Activated CD4-positive, alpha-beta memory T cell treated with anti-CD3 and anti-CD28 coated beads for 36 hours (primary cell): Measurements from ENCODE around the gene TEPSIN. TPM values are rescaled to one million over a fixed set of nuclear protein-coding genes. Genes with fewer than 3 reads are reported as not detected.

Source experiments
- CTCF ChIA-PET: fragments of 350-600 bp; sonication (Branson Sonifier 250); formaldehyde crosslinking; loops from one replicate; lab custom pipeline; 2021; ENCODE audit warnings: antibody characterized with exemption, inconsistent platforms; lab: Charles Lee
- POLR2A ChIA-PET: fragments of 350-600 bp; sonication (Branson Sonifier 250); formaldehyde crosslinking; loops from one replicate; lab custom pipeline; 2021; ENCODE audit warnings: antibody characterized with exemption; lab: Charles Lee
- DNase-seq: peaks from one replicate; pipeline ENCODE4 v3.0.0-alpha.2; 2020
- H3K27ac Mint-ChIP-seq: one replicate; pipeline ENCODE4 v1.8.0; 2021; ENCODE audit warnings: mixed read lengths
- H3K27me3 Mint-ChIP-seq: one replicate; pipeline ENCODE4 v1.8.0; 2021; ENCODE audit warnings: mixed read lengths
- H3K36me3 Mint-ChIP-seq: one replicate; pipeline ENCODE4 v1.8.0; 2021; ENCODE audit warnings: mixed read lengths
- H3K4me1 Mint-ChIP-seq: one replicate; pipeline ENCODE4 v1.8.0; 2021; ENCODE audit warnings: low read depth, mixed read lengths
- H3K4me3 Mint-ChIP-seq: one replicate; pipeline ENCODE4 v1.8.0; 2021; ENCODE audit warnings: mild to moderate bottlenecking, mixed read lengths
- H3K9me3 Mint-ChIP-seq: one replicate; pipeline ENCODE4 v1.8.0; 2021; ENCODE audit warnings: mixed read lengths
- intact Hi-C: fragments of 100-400 bp; cut with micrococcal nuclease; formaldehyde crosslinking; loops from one replicate; pipeline ENCODE4 v1.15.1; 2023
- total RNA-seq, 2 experiments: library from RNA; stranded (reverse); gene quantifications; one replicate each; pipeline ENCODE4 v1.2.3, GENCODE V29; 2021

TEPSIN gene
- total RNA-seq, 2 experiments from 2014 or later, result 20.0 to 24.6 TPM

GRCh38 chr17:81263371-81264181 lies 24.7 kb upstream of the TEPSIN start:
- Mint-ChIP-seq H3K36me3 (peaks cover 17% of the 10 kb centered on the region), H3K4me1 (peaks cover 3% of the 10 kb centered on the region), H3K9me3 (no peaks in the 10 kb centered on the region), H3K27me3 (no peaks in the 10 kb centered on the region), H3K27ac (no peak overlapping the region), H3K4me3 (no peak overlapping the region)
- CTCF ChIA-PET, result no interaction called here
- POLR2A ChIA-PET, result no interaction called here
- DNase-seq, result no peak
- intact Hi-C loops, result no loop called here

GRCh38 chr17:81261582-81262336 lies 22.9 kb upstream of the TEPSIN start:
- POLR2A ChIA-PET, result no interaction called here
- Mint-ChIP-seq H3K27me3 (no peaks in the 10 kb centered on the region), H3K27ac (no peak overlapping the region), H3K4me1 (no peaks in the 10 kb centered on the region), H3K36me3 (peaks cover 16% of the 10 kb centered on the region), H3K4me3 (no peak overlapping the region), H3K9me3 (no peaks in the 10 kb centered on the region)
- intact Hi-C loops, result no loop called here
- CTCF ChIA-PET, result interaction anchor here (1.0 to 1.8 kb wide), 2 partner anchors 30 to 223 kb away, joined by 3 to 4 read pairs; no protein-coding TSS in a partner anchor
- DNase-seq, result no peak

- Mint-ChIP-seq H3K9me3 (no peaks in the 10 kb centered on the region), H3K4me3 (no peak overlapping the region), H3K4me1 (no peaks in the 10 kb centered on the region), H3K36me3 (peaks cover 16% of the 10 kb centered on the region), H3K27me3 (no peaks in the 10 kb centered on the region), H3K27ac (no peak overlapping the region)
- ChIA-PET POLR2A (no interaction called here), CTCF (interaction anchor here (1.8 kb wide), 1 partner anchor 31 kb away, joined by 4 read pairs; no protein-coding TSS in a partner anchor)
- no peak for DNase-seq
- intact Hi-C loops, result no loop called here
These were observed 22.2 kb upstream of the TEPSIN start for GRCh38 chr17:81261096-81261495.

GRCh38 chr17:81260641-81261040 lies 21.8 kb upstream of the TEPSIN start:
- Mint-ChIP-seq H3K27me3 (no peaks in the 10 kb centered on the region), H3K4me3 (no peak overlapping the region), H3K9me3 (no peaks in the 10 kb centered on the region), H3K27ac (no peak overlapping the region), H3K36me3 (peaks cover 11% of the 10 kb centered on the region), H3K4me1 (no peaks in the 10 kb centered on the region)
- intact Hi-C loops, result no loop called here
- DNase-seq, result no peak
- POLR2A ChIA-PET, result no interaction called here
- CTCF ChIA-PET, result interaction anchor here (1.8 kb wide), 1 partner anchor 31 kb away, joined by 4 read pairs; no protein-coding TSS in a partner anchor

GRCh38 chr17:81260171-81260570 lies 21.3 kb upstream of the TEPSIN start:
- Mint-ChIP-seq H3K4me3 (no peak overlapping the region), H3K27me3 (no peaks in the 10 kb centered on the region), H3K27ac (no peak overlapping the region), H3K4me1 (no peaks in the 10 kb centered on the region), H3K36me3 (peaks cover 8% of the 10 kb centered on the region), H3K9me3 (no peaks in the 10 kb centered on the region)
- ChIA-PET CTCF (interaction anchor here (1.8 kb wide), 1 partner anchor 32 kb away, joined by 4 read pairs; no protein-coding TSS in a partner anchor), POLR2A (no interaction called here)
- intact Hi-C loops, result no loop called here
- no peak for DNase-seq

GRCh38 chr17:81259058-81259605 lies 20.3 kb upstream of the TEPSIN start:
- CTCF ChIA-PET, result interaction anchor here (1.5 kb wide), 1 partner anchor 225 kb away, joined by 5 read pairs; no protein-coding TSS in a partner anchor
- POLR2A ChIA-PET, result no interaction called here

GRCh38 chr17:81258292-81258691 lies 19.4 kb upstream of the TEPSIN start:
- no peak for DNase-seq
- ChIA-PET CTCF (interaction anchor here (1.5 kb wide), 1 partner anchor 226 kb away, joined by 5 read pairs; no protein-coding TSS in a partner anchor), POLR2A (no interaction called here)
- no peak overlapping the region for H3K27ac Mint-ChIP-seq
- H3K4me1 Mint-ChIP-seq, result peaks cover 3% of the 10 kb centered on the region
- intact Hi-C loops, result no loop called here
- H3K36me3 Mint-ChIP-seq, result peaks cover 8% of the 10 kb centered on the region
- no peak overlapping the region for H3K4me3 Mint-ChIP-seq
- no peaks in the 10 kb centered on the region for H3K27me3 Mint-ChIP-seq
- no peaks in the 10 kb centered on the region for H3K9me3 Mint-ChIP-seq

More at GRCh38 chr17:81259058-81259605, 20.3 kb upstream of the TEPSIN start:
- intact Hi-C loops, result no loop called here
- no peak overlapping the region for H3K4me3 Mint-ChIP-seq
- H3K36me3 Mint-ChIP-seq, result peaks cover 8% of the 10 kb centered on the region
- H3K9me3 Mint-ChIP-seq, result no peaks in the 10 kb centered on the region
- no peaks in the 10 kb centered on the region for H3K4me1 Mint-ChIP-seq
- no peaks in the 10 kb centered on the region for H3K27me3 Mint-ChIP-seq
- H3K27ac Mint-ChIP-seq, result no peak overlapping the region
- DNase-seq, result no peak

- Mint-ChIP-seq H3K4me1 (peaks cover 3% of the 10 kb centered on the region), H3K27ac (no peak overlapping the region), H3K27me3 (no peaks in the 10 kb centered on the region), H3K9me3 (no peaks in the 10 kb centered on the region), H3K4me3 (no peak overlapping the region), H3K36me3 (peaks cover 10% of the 10 kb centered on the region)
- DNase-seq, result no peak
- ChIA-PET POLR2A (no interaction called here), CTCF (interaction anchor here (1.2 kb wide), 1 partner anchor 217 kb away, joined by 3 read pairs; no protein-coding TSS in a partner anchor)
- intact Hi-C loops, result no loop called here
These were observed 18.7 kb upstream of the TEPSIN start for GRCh38 chr17:81257533-81257932.

- CTCF ChIA-PET, result interaction anchor here (1.2 kb wide), 1 partner anchor 217 kb away, joined by 3 read pairs; no protein-coding TSS in a partner anchor
- Mint-ChIP-seq H3K36me3 (peaks cover 10% of the 10 kb centered on the region), H3K27me3 (no peaks in the 10 kb centered on the region), H3K4me1 (peaks cover 3% of the 10 kb centered on the region), H3K9me3 (no peaks in the 10 kb centered on the region), H3K4me3 (no peak overlapping the region), H3K27ac (no peak overlapping the region)
- intact Hi-C loops, result no loop called here
- POLR2A ChIA-PET, result no interaction called here
- DNase-seq, result no peak
These were observed 17.8 kb upstream of the TEPSIN start for GRCh38 chr17:81256616-81257015.

- peaks cover 11% of the 10 kb centered on the region for H3K36me3 Mint-ChIP-seq
- no peak overlapping the region for H3K4me3 Mint-ChIP-seq
- intact Hi-C loops, result loop anchor here (5.0 kb wide), 1 partner anchor 227 kb away; no protein-coding TSS in a partner anchor
- ChIA-PET CTCF (interaction anchor here (0.5 to 1.9 kb wide), 3 partner anchors 10 to 229 kb away, joined by 3 to 12 read pairs (median 3); no protein-coding TSS in a partner anchor), POLR2A (interaction anchor here (1.0 kb wide), 1 partner anchor 230 kb away, joined by 3 read pairs; no protein-coding TSS in a partner anchor)
- no peaks in the 10 kb centered on the region for H3K9me3 Mint-ChIP-seq
- no peak overlapping the region for H3K27ac Mint-ChIP-seq
- no peak for DNase-seq
- H3K4me1 Mint-ChIP-seq, result peaks cover 3% of the 10 kb centered on the region
- no peaks in the 10 kb centered on the region for H3K27me3 Mint-ChIP-seq
These were observed 16.3 kb upstream of the TEPSIN start for GRCh38 chr17:81254955-81255717.
